CD4-positive, alpha-beta T cell treated with Interleukin-15 for 1 hour (primary cell): Measurements from ENCODE around the gene ANXA10.
"Not testable (repeated sequence)": the region's sequence is repeated elsewhere in the genome, so short reads cannot be mapped to it uniquely, and the experiment has no call there.

Experiments
- DNase-seq: peaks from one replicate; pipeline ENCODE4 v3.0.0-alpha.2; 2020

The ANXA10 gene

GRCh38 chr4:168092176-168092712 is at the start of gene ANXA10:
ANXA10 (plus strand) TSS chr4:168092537; CDS start chr4:168092701, 164 bp downstream.
- DNase-seq = no peak

- DNase-seq = no peak
Measured at GRCh38 chr4:168045354-168045753, 47.0 kb upstream of the ANXA10 start.

GRCh38 chr4:168050002-168050401 is 42.3 kb upstream of the ANXA10 start:
- no peak for DNase-seq

GRCh38 chr4:168051526-168051925 is 40.8 kb upstream of the ANXA10 start:
- no peak for DNase-seq

- DNase-seq = no peak
Measured at GRCh38 chr4:168057412-168057811, 34.9 kb upstream of the ANXA10 start.

- no peak for DNase-seq
Measured at GRCh38 chr4:168059251-168059650, 33.1 kb upstream of the ANXA10 start.

GRCh38 chr4:168063031-168063430 is 29.3 kb upstream of the ANXA10 start:
- no peak for DNase-seq

GRCh38 chr4:168070903-168071302 is 21.4 kb upstream of the ANXA10 start:
- DNase-seq = no peak

- no peak for DNase-seq
Measured at GRCh38 chr4:168071304-168071703, 21.0 kb upstream of the ANXA10 start.

GRCh38 chr4:168074861-168075260 is 17.5 kb upstream of the ANXA10 start:
- DNase-seq = no peak

- peak; percentile 18 for DNase-seq
Measured at GRCh38 chr4:168076989-168077725, 15.2 kb upstream of the ANXA10 start.

- no peak for DNase-seq
Measured at GRCh38 chr4:168077726-168078239, 14.6 kb upstream of the ANXA10 start.

- DNase-seq = no peak
Measured at GRCh38 chr4:168082379-168082778, 10.0 kb upstream of the ANXA10 start.

- DNase-seq = no peak
Measured at GRCh38 chr4:168095776-168096406, 3.6 kb downstream of the ANXA10 start.

- DNase-seq = no peak
Measured at GRCh38 chr4:168096407-168096784, 4.1 kb downstream of the ANXA10 start.

- no peak for DNase-seq
Measured at GRCh38 chr4:168097161-168097560, 4.8 kb downstream of the ANXA10 start.

GRCh38 chr4:168098248-168098717 is 5.9 kb downstream of the ANXA10 start:
- no peak for DNase-seq

GRCh38 chr4:168099195-168099594 is 6.9 kb downstream of the ANXA10 start:
- no peak for DNase-seq

- DNase-seq = no peak
Measured at GRCh38 chr4:168101026-168101425, 8.7 kb downstream of the ANXA10 start.

GRCh38 chr4:168102403-168102802 is 10.1 kb downstream of the ANXA10 start:
- DNase-seq = no peak

- no peak for DNase-seq
Measured at GRCh38 chr4:168109527-168109926, 17.2 kb downstream of the ANXA10 start.

GRCh38 chr4:168113059-168113458 is 20.7 kb downstream of the ANXA10 start:
- not testable (repeated sequence) for DNase-seq

- no peak for DNase-seq
Measured at GRCh38 chr4:168118116-168118655, 25.8 kb downstream of the ANXA10 start.

- no peak for DNase-seq
Measured at GRCh38 chr4:168119100-168119499, 26.8 kb downstream of the ANXA10 start.
